GM19239 (cell line): ENCODE data around the gene CKS1B.

Experiments
- DNase-seq: peaks from one replicate; pipeline ENCODE4 v3.0.0; 2011; ENCODE audit warnings: low spot score; ENCODE audit not compliant: insufficient read length
- FAIRE-seq: peaks from 2 replicates; lab custom pipeline; 2011; peaks lifted over from hg19 to GRCh38; lab: Jason Lieb, UNC

CKS1B gene

GRCh38 chr1:154999571-155000410 is 25.3 kb downstream of the CKS1B start:
- FAIRE-seq (peak; percentile 28), DNase-seq (no peak)

GRCh38 chr1:155000411-155000725 is 25.9 kb downstream of the CKS1B start:
- no peak for FAIRE-seq
- DNase-seq, result no peak

GRCh38 chr1:155000726-155001424 is 26.4 kb downstream of the CKS1B start:
- DNase-seq, result no peak
- FAIRE-seq, result peak; percentile 88

- DNase-seq (no peak), FAIRE-seq (no peak)
Observed at GRCh38 chr1:155001425-155001674, 26.9 kb downstream of the CKS1B start.

- peak; percentile 90 for DNase-seq
- peak; percentile 97 for FAIRE-seq
Observed at GRCh38 chr1:155001675-155002463, 27.4 kb downstream of the CKS1B start.

- DNase-seq (no peak), FAIRE-seq (no peak)
Observed at GRCh38 chr1:155002464-155003226, 28.2 kb downstream of the CKS1B start, which contains the start of gene ZBTB7B. ZBTB7B (plus strand) TSS chr1:155002802; CDS start chr1:155014661, 11,859 bp downstream.

GRCh38 chr1:155003227-155003765 is 28.8 kb downstream of the CKS1B start:
- no peak for DNase-seq
- FAIRE-seq, result no peak

GRCh38 chr1:155003766-155004351 is 29.4 kb downstream of the CKS1B start:
- FAIRE-seq, result peak; percentile 64
- no peak for DNase-seq

GRCh38 chr1:155004352-155005075 is 30.0 kb downstream of the CKS1B start:
- FAIRE-seq (peak; percentile 61), DNase-seq (no peak)

- FAIRE-seq (no peak), DNase-seq (no peak)
Observed at GRCh38 chr1:155005076-155006011, 30.9 kb downstream of the CKS1B start.

GRCh38 chr1:155006601-155007101 is 32.2 kb downstream of the CKS1B start:
- peak; percentile 92 for FAIRE-seq
- DNase-seq, result no peak

- peak; percentile 33 for FAIRE-seq
- DNase-seq, result no peak
Observed at GRCh38 chr1:155007251-155007828, 32.9 kb downstream of the CKS1B start.

GRCh38 chr1:155008015-155008941 is 33.8 kb downstream of the CKS1B start:
- DNase-seq, result no peak
- no peak for FAIRE-seq

GRCh38 chr1:155009221-155009711 is 34.8 kb downstream of the CKS1B start:
- DNase-seq (no peak), FAIRE-seq (no peak)

- FAIRE-seq (no peak), DNase-seq (no peak)
Observed at GRCh38 chr1:155009742-155010141, 35.3 kb downstream of the CKS1B start.

- no peak for DNase-seq
Observed at GRCh38 chr1:155010211-155010918, 35.9 kb downstream of the CKS1B start.

More at GRCh38 chr1:155010211-155010918, 35.9 kb downstream of the CKS1B start:
- FAIRE-seq, result no peak
